HEK293T (cell line): ENCODE measurements around the gene FAM53B.

ENCODE experiments used
- ARNT ChIP-seq: fragments of 450-650 bp; IDR thresholded peaks from 2 replicates; pipeline ENCODE4 v1.6.1; 2017; ENCODE audit warnings: mild to moderate bottlenecking
- BHLHE40 ChIP-seq: fragments of 450-650 bp; IDR thresholded peaks from 2 replicates; pipeline ENCODE4 v1.6.1; 2016; ENCODE audit warnings: mild to moderate bottlenecking, moderate library complexity, borderline replicate concordance
- ELF4 ChIP-seq: fragments of 450-650 bp; IDR thresholded peaks from 2 replicates; pipeline ENCODE4 v1.6.1; 2017; ENCODE audit warnings: antibody characterized with exemption
- FOXA1 ChIP-seq: fragments of 450-650 bp; IDR thresholded peaks from 2 replicates; pipeline ENCODE4 v1.6.1; 2016; ENCODE audit warnings: mild to moderate bottlenecking
- FOXM1 ChIP-seq: fragments of 450-650 bp; IDR thresholded peaks from 2 replicates; pipeline ENCODE4 v1.6.1; 2017; ENCODE audit warnings: mild to moderate bottlenecking, borderline replicate concordance
- HDGF ChIP-seq: fragments of 450-650 bp; IDR thresholded peaks from 2 replicates; pipeline ENCODE4 v1.6.1; 2017; ENCODE audit warnings: antibody characterized with exemption, borderline replicate concordance
- NFRKB ChIP-seq: fragments of 450-650 bp; IDR thresholded peaks from 2 replicates; pipeline ENCODE4 v1.6.1; 2016; ENCODE audit warnings: mild to moderate bottlenecking, moderate library complexity
- PKNOX1 ChIP-seq: fragments of 450-650 bp; IDR thresholded peaks from 2 replicates; pipeline ENCODE4 v1.6.1; 2016
- SP1 ChIP-seq: fragments of 450-650 bp; IDR thresholded peaks from 2 replicates; pipeline ENCODE4 v1.6.1; 2017
- SUZ12 ChIP-seq: fragments of 450-650 bp; IDR thresholded peaks from 2 replicates; pipeline ENCODE4 v1.6.1; 2016; ENCODE audit warnings: mild to moderate bottlenecking
- ZNF384 ChIP-seq: fragments of 450-650 bp; IDR thresholded peaks from 2 replicates; pipeline ENCODE4 v1.6.1; 2016

- TF ChIP-seq SP1 (no peak), NFRKB (no peak), ELF4 (no peak), ARNT (no peak), PKNOX1 (no peak), SUZ12 (no peak), HDGF (no peak), BHLHE40 (no peak), FOXM1 (no peak), ZNF384 (no peak), FOXA1 (no peak)
Measured at GRCh38 chr10:124792998-124793352, 48.8 kb upstream of the FAM53B start.
